GM19099 (cell line): ENCODE measurements around the gene CFAP77.

Experiments used
- POLR2A ChIP-seq: IDR thresholded peaks from 3 replicates; pipeline ENCODE4 v1.6.1; 2011; ENCODE audit warnings: low read depth; ENCODE audit not compliant: insufficient read length; ENCODE audit errors: extremely low read depth

CFAP77 gene

DNA sequence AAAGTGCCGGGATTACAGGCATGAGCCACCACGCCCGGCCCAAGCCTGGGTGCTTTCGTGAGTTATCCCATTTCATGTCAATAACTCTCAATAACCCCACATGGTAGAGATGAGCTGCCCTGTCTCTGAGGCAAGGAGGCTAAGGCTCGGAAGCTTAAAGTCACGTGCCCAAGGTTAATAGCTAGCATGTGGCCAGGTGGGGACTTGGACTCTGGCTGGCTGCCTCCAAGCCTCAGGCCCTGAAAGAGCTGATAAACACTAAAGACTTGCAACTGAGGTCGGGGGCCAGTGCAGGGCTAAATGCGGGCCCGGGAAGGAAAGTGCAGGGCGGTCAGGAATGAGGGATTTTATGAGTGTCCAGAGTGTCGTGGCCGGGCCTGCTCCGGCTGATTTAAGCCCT is 141.5 kb downstream of the CFAP77 start:
- no peak for TF ChIP-seq POLR2A

DNA sequence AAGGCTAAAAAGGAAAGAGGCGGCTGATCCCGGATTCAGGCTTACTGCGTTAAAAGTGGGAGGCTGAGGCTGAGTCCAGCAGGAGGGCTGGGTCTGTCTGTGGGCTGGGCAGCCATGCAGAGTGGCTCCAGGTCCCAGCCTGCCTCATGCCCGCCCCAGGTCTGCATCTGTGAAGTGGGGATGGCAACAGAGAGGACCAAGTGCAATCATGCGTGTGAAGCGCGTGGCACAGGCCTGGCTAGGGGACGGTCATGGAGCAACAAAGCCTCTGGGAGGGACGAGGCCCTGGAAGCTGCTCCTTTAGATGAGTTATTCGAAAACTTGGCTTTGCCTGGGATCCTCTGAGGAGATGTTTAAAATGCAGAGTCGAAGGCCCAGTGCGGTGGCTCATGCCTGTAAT is 142.0 kb downstream of the CFAP77 start:
- no peak for TF ChIP-seq POLR2A

DNA sequence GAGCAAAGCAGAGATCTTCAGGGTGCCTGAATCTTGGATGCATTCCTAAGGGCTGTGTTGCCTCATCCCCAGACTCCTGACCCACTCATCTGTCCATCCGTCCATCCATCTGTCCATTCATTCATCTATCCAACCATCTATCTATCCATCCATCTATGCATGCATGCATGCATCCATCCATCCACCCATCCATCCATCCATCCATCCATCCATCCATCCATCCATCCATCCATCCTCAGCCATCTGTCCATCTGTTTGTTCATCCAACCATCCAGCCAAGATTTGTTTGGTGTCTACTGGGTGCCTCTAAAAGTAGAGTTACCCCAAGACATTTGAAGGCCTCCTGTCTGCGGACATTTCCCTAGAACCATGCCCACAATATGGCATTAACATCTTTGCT is 144.7 kb downstream of the CFAP77 start:
- TF ChIP-seq POLR2A = no peak

DNA sequence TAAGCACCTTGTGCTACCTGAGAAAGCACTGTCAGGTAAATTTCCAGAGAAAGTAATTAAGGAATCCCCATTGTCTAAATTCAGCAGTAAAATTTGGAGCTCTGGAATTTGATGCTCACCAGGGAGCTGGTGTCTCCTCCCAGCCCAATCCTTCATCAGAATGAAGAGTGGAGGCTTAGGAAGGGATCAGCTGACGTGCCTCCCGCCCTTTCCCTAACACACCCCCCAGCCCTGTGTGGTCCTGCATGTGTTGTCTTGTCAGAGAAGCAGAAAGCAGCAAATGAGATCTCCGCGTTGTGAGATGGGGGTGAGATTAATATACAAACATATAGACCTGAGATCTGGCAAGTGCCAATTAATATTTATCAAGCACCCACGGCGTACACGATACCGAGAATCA is 145.5 kb downstream of the CFAP77 start:
- TF ChIP-seq POLR2A = no peak

DNA sequence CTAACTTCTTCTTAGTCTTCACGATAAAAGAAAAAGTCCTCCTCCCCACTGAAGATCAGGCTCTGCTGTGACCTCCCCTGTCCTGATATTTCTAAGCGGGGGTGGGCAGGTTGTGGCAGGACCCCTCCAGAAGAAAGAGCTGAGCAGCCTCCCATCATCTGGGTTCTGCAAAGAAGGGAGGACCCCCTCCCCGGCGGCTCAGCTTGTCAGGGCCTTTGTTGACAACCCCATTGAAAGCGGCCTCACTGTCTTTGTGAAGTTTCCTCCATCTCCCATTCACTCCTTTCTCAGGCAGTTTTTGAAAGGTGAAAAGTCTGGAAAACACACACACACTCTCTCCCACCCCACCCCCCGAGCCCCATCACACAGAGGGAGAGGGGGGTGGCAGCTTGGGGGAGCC is 146.2 kb downstream of the CFAP77 start:
- no peak for TF ChIP-seq POLR2A

DNA sequence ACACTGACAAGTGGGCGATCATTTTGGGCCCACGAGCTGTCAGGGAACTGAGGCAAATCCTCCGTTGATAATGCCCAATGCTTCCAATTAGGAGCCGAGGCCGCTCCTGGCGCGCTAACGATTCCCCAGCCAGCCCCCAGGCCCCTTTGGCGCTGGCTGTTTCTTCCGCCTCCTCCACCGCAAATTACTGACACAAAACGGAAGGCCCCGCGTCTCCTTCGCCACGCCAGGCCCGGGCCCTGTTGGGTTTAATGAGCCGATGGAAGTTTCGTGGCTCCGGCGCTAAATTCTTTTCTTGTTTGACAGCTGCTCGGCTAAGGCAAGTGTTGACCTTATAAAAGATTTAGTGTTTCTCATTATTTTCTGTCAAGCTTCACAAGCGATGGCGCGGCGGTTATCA is 146.7 kb downstream of the CFAP77 start:
- TF ChIP-seq POLR2A = no peak

DNA sequence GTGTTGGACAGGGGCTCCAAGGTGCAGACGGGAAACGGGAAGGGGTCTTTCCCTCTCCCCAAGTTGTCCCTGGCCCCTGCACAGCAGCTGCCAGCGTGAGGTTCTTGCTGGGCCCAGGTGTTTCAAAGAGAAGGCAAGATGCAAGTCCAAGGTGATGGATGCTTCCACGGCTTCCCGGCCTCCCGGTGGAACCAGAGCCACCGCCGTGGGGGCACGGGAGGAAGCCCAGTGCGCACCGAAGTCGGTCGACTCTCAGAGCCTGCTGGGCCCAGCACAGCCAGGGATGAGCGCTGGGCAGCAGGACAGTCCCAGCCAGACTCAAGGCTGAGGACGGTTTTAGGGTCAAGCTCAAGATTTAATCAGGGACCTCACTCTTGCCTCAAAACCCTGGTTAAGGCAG is 147.1 kb downstream of the CFAP77 start:
- no peak for TF ChIP-seq POLR2A

DNA sequence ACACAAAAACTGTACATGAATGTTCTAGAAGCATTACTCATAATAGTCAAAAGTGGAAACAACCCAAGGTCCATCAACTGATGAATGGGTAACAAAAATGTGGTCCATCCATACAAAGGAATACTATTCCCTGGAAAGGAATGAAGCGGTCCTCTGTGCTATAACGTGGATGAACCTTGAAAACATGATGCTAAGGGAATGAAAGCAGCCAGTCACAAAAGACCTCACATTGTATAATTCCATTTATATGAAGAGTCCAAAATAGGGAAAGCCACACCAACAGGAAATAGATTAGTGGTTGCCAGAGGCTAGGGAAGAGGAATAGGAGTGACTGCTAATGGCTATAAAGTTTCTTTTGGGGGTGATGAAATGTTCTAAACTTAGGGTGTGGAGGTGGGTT is 149.7 kb downstream of the CFAP77 start:
- TF ChIP-seq POLR2A = no peak

DNA sequence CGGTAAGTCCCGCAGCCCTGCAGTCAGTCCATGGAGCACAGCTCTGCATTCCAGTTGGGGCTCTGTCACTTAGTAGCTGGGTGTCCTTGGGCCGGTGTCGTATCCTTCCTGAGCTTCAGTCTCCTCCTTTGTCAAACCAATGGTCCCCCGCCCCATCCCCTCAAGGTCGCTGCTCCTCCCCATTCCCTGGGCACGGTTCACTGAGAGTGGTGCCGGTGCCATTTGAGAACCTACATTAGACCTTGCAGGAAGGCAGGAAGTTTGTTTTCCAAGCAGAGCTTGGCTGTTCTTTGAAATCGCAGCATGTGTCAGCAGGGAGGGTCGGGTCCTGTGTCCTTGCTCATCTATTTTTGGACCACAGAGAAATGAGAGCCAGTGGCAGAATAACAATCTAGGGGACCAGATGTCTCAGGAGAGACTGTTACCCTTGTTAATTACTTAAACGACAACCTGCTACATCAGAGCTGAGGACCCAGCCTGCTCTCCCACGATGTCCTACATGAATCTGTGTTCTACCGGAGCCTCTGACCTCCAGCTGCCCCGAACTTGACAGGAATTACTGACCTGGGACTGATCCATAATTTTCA is 150.7 kb downstream of the CFAP77 start:
- TF ChIP-seq POLR2A = no peak

DNA sequence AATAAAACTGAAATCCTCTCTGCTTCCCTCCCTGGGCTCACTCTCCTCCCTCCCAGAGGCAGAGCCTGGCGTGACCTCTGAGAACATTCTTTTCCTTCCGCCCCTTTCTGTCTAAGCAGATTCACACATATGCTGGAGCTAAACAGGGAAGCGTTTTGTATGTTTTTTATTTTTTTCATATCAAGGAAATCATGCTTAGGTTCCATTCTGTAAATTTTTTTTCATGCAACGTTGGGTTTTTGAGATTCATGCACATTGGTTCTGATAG is 152.2 kb downstream of the CFAP77 start:
- no peak for TF ChIP-seq POLR2A

DNA sequence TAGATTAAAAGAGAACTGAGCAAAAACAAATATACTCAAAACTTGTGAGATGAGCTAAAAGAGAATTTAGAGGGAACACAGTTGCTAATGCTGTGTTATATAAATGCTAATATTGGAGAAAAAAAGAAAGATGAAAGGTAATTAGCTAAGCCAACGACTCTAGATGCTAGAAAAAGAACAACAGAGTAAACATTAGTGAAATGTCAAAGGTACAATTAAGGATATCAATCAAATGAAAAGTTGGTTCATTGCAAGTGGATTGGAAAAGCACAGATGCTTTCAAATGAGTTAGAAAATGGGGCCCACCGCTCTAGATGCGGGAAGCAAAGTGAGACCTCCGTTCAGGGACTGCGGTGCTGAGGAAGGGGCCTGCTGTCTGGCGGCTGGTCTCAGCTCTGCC is 154.5 kb downstream of the CFAP77 start:
- TF ChIP-seq POLR2A = no peak

DNA sequence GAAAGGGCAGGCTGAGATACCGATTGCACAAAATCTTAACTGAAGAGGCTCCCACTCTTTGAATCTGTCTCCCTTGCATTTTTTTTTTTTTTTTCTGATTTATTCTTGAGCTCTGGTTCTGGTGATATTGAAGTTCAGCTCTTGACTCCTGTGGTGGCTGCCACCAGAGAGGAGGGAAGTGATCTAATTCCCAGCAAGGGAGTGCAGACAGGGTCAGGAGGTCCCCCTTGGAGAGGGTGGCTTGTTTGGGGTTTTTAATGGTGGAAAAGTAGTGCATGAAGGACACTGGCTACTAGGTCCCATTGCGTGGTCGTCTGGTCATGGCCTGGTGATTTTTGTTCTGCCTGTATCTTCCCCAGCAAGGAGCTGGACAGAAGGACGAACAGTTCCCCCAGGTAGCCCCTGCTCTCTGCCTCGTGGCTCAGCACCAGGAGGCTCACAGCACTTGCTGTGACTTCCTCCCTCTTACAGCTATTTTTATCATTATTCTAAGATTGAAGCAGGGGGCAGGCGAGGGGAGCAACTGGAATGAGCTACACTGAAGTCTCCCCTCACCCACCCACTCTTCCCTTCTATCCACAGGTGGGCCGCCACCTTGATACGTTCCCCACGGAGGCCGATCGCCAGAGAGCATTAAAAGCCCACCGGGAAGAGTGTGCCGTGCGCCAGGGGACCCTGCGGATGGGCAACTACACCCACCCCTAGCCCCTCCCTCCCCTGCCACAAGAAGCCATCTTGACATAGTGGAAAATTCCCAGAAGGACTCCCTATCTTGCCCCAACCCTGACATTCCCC is 162.0 kb downstream of the CFAP77 start:
- no peak for TF ChIP-seq POLR2A

DNA sequence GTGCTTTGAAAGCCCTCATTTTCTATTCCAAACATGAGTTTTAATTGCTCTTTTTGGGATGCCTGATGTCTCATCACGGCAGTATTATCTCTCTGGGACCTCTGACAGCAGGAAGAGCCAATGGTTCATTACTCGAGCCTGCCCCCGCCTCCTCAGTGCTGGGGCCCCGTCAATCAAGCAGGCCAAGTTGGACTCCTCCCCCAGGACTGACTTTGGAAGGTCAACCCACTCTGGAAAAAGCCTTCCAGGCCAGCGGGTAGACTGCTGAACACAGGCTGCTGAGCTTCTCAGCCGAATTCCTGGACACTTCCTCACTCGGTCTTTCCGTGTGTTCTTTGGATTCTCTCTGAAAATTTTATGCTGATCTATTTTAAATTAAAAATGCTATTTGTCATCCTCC is 162.9 kb downstream of the CFAP77 start:
- no peak for TF ChIP-seq POLR2A

DNA sequence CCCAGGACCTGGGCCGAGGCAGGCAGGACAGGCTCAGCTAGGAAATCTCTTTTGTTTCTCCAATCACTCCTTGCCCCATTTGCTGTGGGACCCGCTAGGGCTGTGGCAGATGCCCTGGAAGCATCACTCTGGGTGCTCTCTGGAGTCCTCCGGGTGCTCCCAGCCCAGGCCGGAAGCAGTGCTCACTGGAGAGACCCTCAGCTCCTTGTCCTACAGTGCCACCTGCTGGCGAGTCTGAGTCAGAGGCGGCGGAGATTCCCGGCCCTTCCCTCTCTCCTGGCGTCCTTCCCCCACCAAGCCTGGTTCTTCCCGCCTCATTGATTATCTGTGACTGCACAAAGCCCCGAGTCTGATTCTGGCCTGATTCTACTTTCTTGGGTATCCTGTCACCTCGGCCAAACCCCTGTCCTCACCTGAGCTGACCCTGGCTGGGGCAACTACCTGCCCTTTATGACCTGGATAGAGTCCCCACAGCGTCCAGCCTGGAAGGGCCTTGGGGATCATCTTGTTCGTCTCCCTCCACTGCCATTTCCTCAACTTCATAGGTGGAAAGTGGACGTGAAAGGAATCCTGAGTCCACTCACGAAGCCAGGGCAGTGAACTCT is 165.1 kb downstream of the CFAP77 start:
- no peak for TF ChIP-seq POLR2A

DNA sequence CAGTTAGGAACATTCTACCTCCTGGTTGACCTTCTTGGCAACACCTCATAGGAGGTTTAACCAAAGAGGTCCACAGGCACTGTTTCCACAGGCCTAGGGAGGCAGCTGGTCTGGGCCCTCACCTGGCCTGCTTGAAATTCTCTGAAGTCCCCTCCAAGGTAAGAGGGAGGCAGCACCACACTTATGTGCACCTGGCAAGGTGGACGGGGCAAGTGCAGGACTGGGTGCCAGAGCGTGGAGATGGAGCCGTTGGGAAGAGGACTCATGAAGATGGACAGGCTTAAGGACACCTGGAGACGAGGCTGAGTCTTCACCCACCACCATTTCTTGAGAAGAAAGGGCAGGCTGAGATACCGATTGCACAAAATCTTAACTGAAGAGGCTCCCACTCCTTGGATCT is 165.8 kb downstream of the CFAP77 start:
- no peak for TF ChIP-seq POLR2A

DNA sequence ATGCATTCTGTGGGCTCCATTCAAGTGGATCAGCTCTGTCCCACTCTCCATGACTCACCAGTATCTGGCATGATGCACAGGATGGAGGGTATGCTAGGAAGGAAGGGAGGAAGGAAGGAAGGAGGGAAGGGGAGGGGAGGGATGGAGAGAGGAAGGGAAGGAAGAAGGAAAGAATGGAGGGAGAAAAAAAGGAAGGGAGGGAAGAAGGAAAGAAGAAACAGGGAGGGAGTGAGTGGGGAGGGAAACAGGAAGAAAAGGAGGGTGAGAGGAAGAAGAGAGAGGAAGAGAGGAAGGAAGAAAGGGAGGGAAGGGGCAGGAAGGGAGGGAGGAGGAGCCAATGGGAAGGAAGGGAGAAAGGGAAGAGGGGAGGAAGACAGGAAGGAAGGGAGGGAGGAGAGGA is 167.1 kb downstream of the CFAP77 start:
- TF ChIP-seq POLR2A = no peak
